Endodermal cell (in vitro differentiated cells): ENCODE measurements around the gene FAM193A. TPM values are rescaled to one million over a fixed set of nuclear protein-coding genes. Genes with fewer than 3 reads are reported as not detected.

Source experiments
- DNase-seq: peaks from one replicate; pipeline ENCODE4 v3.0.0-alpha.2; 2017
- H3K27ac ChIP-seq: 2 replicates; pipeline ENCODE4 v1.5.1; 2013; ENCODE audit warnings: mild to moderate bottlenecking, low read depth, low read length, moderate library complexity
- H3K27me3 ChIP-seq: 2 replicates; pipeline ENCODE4 v1.6.1; 2013; ENCODE audit warnings: mild to moderate bottlenecking, low read length, moderate library complexity; ENCODE audit not compliant: insufficient read depth, control insufficient read depth, poor library complexity, severe bottlenecking
- H3K36me3 ChIP-seq: 2 replicates; pipeline ENCODE4 v1.7.0; 2013; ENCODE audit warnings: mild to moderate bottlenecking, low read length, moderate library complexity; ENCODE audit not compliant: control insufficient read depth, insufficient read depth
- H3K4me1 ChIP-seq: one replicate; pipeline ENCODE4 v1.7.0; 2013; ENCODE audit warnings: low read length; ENCODE audit not compliant: control insufficient read depth, insufficient read depth
- H3K4me3 ChIP-seq: 2 replicates; pipeline ENCODE4 v1.5.1; 2013; ENCODE audit warnings: mild to moderate bottlenecking, low read length, moderate library complexity
- H3K9ac ChIP-seq: 2 replicates; pipeline ENCODE4 v1.6.1; 2013; ENCODE audit warnings: mild to moderate bottlenecking, low read length, moderate library complexity; ENCODE audit not compliant: poor library complexity, severe bottlenecking; ENCODE audit errors: extremely low read depth
- H3K9me3 ChIP-seq: 2 replicates; pipeline ENCODE4 v1.6.1; 2013; ENCODE audit warnings: mild to moderate bottlenecking, low read length, moderate library complexity; ENCODE audit not compliant: control insufficient read depth
- H3K27ac Mint-ChIP-seq: 2 replicates; pipeline ENCODE4 v1.8.0; 2020; ENCODE audit warnings: mixed read lengths
- H3K27me3 Mint-ChIP-seq: 2 replicates; pipeline ENCODE4 v1.8.0; 2021; ENCODE audit warnings: mild to moderate bottlenecking, mixed read lengths; ENCODE audit not compliant: insufficient read depth
- H3K36me3 Mint-ChIP-seq: 2 replicates; pipeline ENCODE4 v1.8.0; 2020; ENCODE audit warnings: low read depth, mixed read lengths
- H3K4me1 Mint-ChIP-seq: 2 replicates; pipeline ENCODE4 v1.8.0; 2020; ENCODE audit warnings: mixed read lengths
- H3K4me3 Mint-ChIP-seq: 2 replicates; pipeline ENCODE4 v1.8.0; 2020; ENCODE audit warnings: mild to moderate bottlenecking, moderate library complexity, mixed read lengths
- H3K9me3 Mint-ChIP-seq: 2 replicates; pipeline ENCODE4 v1.8.0; 2020; ENCODE audit warnings: mild to moderate bottlenecking, mixed read lengths
- CTCF ChIP-seq: fragments of 200-600 bp; sonication (generic); conservative IDR thresholded peaks from 2 replicates; pipeline ENCODE4 v1.5.0; 2021; ENCODE audit warnings: antibody characterized with exemption, mild to moderate bottlenecking
- WGBS, 2 experiments: methylation state at CpG; one replicate each; pipeline versions ENCODE4 v1.1.5 to v1.1.7; 2013; ENCODE audit warnings: missing lambda C conversion rate in 2 of 2, mixed read lengths in 1 of 2; ENCODE audit not compliant: insufficient coverage in 1 of 2, insufficient read length in 1 of 2; 5-methylcytosine and 5-hydroxymethylcytosine counted together
- total RNA-seq, 2 donors: library from RNA; stranded (reverse); fragmentation: NEBNext Ultra II Directional in 1 of 2; extraction: Animal tissue kit (Norgen Biotek cat#: 25700) in 1 of 2; gene quantifications; 2 replicates in 1 of 2; 3 replicates in 1 of 2; pipeline ENCODE4 v1.2.1, GENCODE V29; 2021

Gene FAM193A
- total RNA-seq, 2 donors from 2014 or later: 32.1 to 39.0 TPM

- H3K27ac ChIP-seq: peak overlapping the region; percentile 51
- H3K4me3 ChIP-seq: no peak overlapping the region
- H3K4me1 Mint-ChIP-seq: peaks cover 56% of the 10 kb centered on the region
- no peaks in the 10 kb centered on the region for H3K27me3 ChIP-seq
- WGBS, 2 experiments: 63 to 86% methylated on average over 5 of the region's 5 CpGs
- no peaks in the 10 kb centered on the region for H3K9me3 ChIP-seq
- H3K9ac ChIP-seq: no peak overlapping the region
- H3K36me3 ChIP-seq: peaks cover 10% of the 10 kb centered on the region
- H3K27me3 Mint-ChIP-seq: no peaks in the 10 kb centered on the region
- peaks cover 3% of the 10 kb centered on the region for H3K36me3 Mint-ChIP-seq
- no peak overlapping the region for H3K4me3 Mint-ChIP-seq
- no peak overlapping the region for H3K27ac Mint-ChIP-seq
- no peaks in the 10 kb centered on the region for H3K9me3 Mint-ChIP-seq
- TF ChIP-seq CTCF: no peak
- no peak for DNase-seq
- peaks cover 22% of the 10 kb centered on the region for H3K4me1 ChIP-seq
These were observed 56.6 kb downstream of the FAM193A start for GRCh38 chr4:2593003-2593402.

GRCh38 chr4:2595436-2595835 lies 59.0 kb downstream of the FAM193A start:
- Histone ChIP-seq H3K27ac (no peak overlapping the region), H3K4me1 (peaks cover 22% of the 10 kb centered on the region), H3K27me3 (no peaks in the 10 kb centered on the region), H3K9ac (no peak overlapping the region), H3K36me3 (peaks cover 31% of the 10 kb centered on the region), H3K4me3 (no peak overlapping the region), H3K9me3 (no peaks in the 10 kb centered on the region)
- peaks cover 13% of the 10 kb centered on the region for H3K36me3 Mint-ChIP-seq
- no peak for DNase-seq
- no peak overlapping the region for H3K27ac Mint-ChIP-seq
- WGBS, 2 experiments: 84 to 87% methylated on average over 3 of the region's 3 CpGs
- H3K4me1 Mint-ChIP-seq: peaks cover 68% of the 10 kb centered on the region
- H3K4me3 Mint-ChIP-seq: no peak overlapping the region
- TF ChIP-seq CTCF: no peak
- no peaks in the 10 kb centered on the region for H3K9me3 Mint-ChIP-seq
- no peaks in the 10 kb centered on the region for H3K27me3 Mint-ChIP-seq

- no peak overlapping the region for H3K4me3 ChIP-seq
- DNase-seq: no peak
- no peak for TF ChIP-seq CTCF
- WGBS, 2 experiments: 93 to 96% methylated on average over 5 to 11 of the region's 11 CpGs
- peaks cover 66% of the 10 kb centered on the region for H3K4me1 Mint-ChIP-seq
- peak overlapping the region; percentile 2 for H3K27ac ChIP-seq
- H3K27me3 Mint-ChIP-seq: no peaks in the 10 kb centered on the region
- no peaks in the 10 kb centered on the region for H3K9me3 Mint-ChIP-seq
- H3K4me1 ChIP-seq: peaks cover 22% of the 10 kb centered on the region
- no peak overlapping the region for H3K4me3 Mint-ChIP-seq
- H3K27me3 ChIP-seq: no peaks in the 10 kb centered on the region
- H3K36me3 ChIP-seq: peaks cover 36% of the 10 kb centered on the region
- peaks cover 18% of the 10 kb centered on the region for H3K36me3 Mint-ChIP-seq
- H3K9ac ChIP-seq: no peak overlapping the region
- H3K27ac Mint-ChIP-seq: peak overlapping the region; percentile 79
- H3K9me3 ChIP-seq: no peaks in the 10 kb centered on the region
These were observed 59.6 kb downstream of the FAM193A start for GRCh38 chr4:2595952-2596552.
